ENCODE results near the gene ULK1.

DNA sequence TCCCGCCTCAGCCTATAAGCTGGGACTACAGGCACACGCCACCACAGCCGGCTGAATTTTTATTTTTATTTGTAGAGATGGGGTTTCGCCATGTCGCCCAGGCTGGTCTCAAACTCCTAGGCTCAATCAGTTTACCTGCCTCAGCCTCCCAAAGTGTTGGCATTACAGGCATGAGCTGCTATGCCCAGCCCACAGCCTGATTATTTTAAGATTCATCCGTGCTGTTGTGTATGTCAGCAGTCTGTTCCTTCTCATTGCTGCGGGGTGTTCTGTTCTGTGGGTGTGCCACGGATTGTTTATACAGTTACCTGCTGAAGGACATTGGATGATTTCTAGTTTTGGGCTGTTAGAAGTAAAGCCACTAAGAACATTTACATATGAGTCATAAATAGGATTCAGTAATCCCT lies 45.7 kb downstream of the ULK1 start:
- TF ChIP-seq CTCF (IDR thresholded peaks at IDR 0.05) (no peak), POLR2A (IDR thresholded peaks at IDR 0.05) (no peak)

All from uterus (tissue), 2 donors.